Medulla oblongata (tissue), 1 donor: ENCODE measurements around the gene PDZRN3.

ENCODE experiments used
- DNase-seq: peaks from one replicate; pipeline ENCODE4 v3.0.0-alpha.2; 2015; ENCODE audit errors: extremely low spot score

PDZRN3 gene

GRCh38 chr3:73622091-73622805, 2.5 kb downstream of the PDZRN3 start:
- DNase-seq, result no peak

DNA sequence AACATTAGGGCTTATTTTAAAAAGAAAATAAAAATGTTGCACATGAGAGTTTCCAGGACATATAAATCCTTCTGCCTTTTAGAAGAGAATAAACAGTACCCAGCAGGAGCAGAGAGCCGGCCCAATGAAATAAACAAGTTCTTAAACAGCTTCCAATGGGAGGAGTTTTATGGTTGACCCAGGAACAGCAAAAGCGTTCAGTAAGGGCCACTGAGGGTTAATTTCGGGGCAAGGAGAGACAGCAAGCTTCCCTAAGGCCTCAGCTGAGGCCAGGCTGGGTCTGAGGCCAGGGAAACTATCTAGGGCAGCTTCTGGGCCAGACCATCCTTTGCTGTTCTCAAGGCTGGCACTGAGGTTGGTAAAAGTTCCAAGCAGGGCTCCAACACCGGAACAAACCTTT, 3.4 kb downstream of the PDZRN3 start:
- peak; percentile 62 for DNase-seq

DNA sequence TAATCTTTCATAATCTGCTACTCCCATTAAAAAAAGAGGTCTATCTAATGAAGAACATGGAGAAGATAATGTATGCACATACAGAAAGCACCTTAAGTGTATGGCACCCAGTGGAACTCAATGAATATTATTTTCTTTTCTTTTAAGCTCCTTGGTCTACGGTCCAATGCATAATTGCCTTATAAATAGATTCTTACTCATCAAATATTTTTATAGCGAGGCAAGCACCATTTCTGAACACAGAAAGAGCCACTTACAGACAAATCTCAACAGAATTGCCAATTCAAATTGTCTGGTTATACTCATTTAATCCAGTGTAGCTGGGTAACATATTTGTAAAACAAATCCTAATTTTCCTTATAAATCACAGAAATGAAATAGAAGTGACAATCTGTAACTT, 6.3 kb downstream of the PDZRN3 start:
- no peak for DNase-seq

DNA sequence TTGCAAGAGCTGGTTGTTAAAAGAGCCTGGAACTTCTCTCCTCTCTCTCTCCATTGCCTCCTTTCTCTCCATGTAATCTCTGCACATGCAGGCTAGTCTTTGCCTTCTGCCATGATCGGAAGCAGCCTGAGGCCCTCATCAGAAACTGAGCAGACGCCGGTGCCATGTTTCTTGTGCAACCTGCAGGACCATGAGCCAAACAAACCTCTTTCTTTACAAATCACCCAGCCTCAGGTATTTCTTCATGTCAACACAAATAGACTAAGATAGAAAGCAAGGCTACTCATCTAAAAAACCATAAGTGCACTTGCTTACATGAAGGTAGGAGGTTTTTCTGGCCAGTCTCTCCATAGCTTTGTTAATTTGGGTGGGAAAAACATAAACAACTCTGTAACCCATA, 8.7 kb downstream of the PDZRN3 start:
- DNase-seq, result no peak

DNA sequence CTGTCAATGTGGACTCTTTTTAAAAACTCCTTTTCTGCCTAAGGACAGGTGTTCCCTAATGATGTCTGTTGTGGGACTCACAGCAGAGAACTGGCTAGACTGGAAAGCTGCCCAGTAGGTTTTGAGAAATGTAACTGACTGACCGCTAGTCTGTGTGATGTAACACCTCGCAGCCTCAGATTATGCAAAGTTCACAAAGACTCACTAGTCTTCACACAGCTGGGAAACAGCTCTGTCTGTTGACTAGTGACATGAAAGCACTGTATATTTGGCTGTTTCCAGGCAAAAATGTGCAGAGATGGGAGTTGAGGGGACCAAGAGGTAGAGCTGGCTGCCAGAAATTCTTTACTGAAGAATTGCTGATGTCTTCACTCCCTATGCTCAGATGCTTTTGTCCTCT, 10.3 kb downstream of the PDZRN3 start:
- no peak for DNase-seq

GRCh38 chr3:73611176-73611575, 13.6 kb downstream of the PDZRN3 start:
- DNase-seq, result no peak

DNA sequence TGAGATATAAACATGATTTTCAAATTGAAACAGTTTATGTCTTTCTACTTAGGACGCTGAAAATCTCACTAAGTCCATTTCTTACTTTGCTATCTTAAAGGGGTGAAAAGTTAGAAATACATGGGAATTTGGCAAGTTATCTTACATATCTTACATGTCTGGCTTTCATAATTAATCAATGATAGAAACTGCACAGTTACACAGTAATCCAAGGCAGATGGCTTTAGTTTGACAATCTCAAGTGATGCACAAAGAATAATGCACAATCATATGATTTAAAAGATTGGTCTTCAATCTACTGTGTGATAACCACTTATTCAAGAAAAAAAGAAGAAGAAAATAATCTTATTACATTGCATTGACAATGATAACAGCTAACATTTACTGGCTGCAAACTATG, 14.2 kb downstream of the PDZRN3 start:
- no peak for DNase-seq

GRCh38 chr3:73609655-73610054, 15.1 kb downstream of the PDZRN3 start:
- DNase-seq, result no peak

- DNase-seq, result no peak
Observed at GRCh38 chr3:73609315-73609641, 15.5 kb downstream of the PDZRN3 start.

DNA sequence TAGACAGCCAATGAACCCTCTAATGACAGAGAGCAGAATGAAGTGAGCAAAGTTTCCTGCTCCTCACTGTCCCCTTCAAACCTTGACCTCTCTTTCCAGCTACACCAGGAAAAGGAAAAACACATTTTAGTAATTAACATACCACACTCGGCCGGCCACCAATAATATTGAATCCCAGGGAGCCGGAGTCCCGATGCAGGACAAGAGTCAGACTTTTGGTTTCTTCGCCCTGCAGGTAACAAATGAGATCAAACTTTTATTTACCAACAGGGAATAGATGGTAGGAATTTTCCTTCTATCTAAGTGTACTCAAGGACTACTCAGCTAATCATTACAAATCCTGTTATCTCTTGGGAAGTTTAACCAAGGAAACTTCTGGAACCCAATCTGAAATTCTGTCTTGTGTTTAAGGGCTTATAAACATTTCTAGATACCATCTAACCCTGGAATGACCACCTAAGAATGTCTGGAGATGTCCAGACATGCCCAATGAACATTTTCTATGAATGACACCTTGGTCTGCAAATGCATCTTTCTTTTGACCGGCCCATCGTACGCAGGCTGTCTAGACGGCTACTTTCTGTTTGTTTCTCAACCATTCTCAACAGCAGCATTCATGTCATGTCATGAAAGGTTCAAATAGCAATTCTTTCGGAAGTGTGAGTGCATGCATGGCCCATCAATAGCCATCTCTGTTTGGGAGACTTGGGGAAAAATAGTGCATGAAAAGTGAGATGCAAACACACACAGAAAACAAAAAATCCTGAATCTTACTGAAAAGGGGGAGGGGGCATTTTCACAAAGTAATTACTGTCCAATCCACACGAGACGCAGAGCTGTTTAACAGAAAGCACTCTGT, 16.1 kb downstream of the PDZRN3 start:
- no peak for DNase-seq

- DNase-seq, result no peak
Observed at GRCh38 chr3:73605861-73606260, 18.9 kb downstream of the PDZRN3 start.

DNA sequence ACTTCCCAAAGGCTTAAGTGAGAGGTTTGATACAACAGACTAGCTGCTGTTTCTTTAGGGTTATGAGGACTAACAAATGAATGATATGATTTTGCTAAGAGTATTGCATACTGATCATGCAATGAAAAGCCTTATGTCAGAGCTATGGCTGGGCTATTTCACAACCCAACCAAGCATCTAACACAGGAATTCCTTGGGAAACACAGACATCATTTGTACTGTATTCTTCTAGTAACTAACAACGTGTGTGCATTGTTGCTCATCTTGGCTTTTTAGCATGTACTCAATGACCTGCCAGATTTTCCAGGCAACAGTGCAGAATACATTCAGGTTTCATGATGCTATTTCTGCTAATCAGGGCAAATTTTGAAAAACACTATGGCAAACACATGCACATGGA, 19.3 kb downstream of the PDZRN3 start:
- DNase-seq, result no peak

GRCh38 chr3:73604451-73604850, 20.3 kb downstream of the PDZRN3 start:
- DNase-seq, result no peak

- DNase-seq, result no peak
Observed at GRCh38 chr3:73603762-73604171, 21.0 kb downstream of the PDZRN3 start.

- no peak for DNase-seq
Observed at GRCh38 chr3:73602170-73602569, 22.6 kb downstream of the PDZRN3 start.

DNA sequence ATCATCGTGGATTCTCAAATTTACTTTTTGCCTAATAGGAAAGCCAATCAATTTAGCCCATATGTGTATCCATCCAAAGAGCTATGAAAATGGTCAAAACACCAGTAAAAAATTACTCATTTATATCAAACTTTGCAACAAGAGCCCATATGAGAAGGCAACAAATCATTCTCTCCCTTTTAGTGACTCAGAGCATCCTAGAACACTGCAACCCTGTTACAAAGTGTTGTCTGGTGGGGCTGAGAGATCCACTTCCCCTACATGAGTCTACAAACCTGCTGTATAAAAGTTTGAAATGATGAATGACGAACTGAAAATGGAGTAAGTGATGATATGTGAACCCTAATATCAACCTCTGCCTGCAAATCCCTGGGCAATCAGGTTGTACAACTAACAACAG, 23.3 kb downstream of the PDZRN3 start:
- no peak for DNase-seq

- no peak for DNase-seq
Observed at GRCh38 chr3:73601011-73601410, 23.7 kb downstream of the PDZRN3 start.

- no peak for DNase-seq
Observed at GRCh38 chr3:73600293-73600938, 24.3 kb downstream of the PDZRN3 start.

GRCh38 chr3:73599605-73600004, 25.1 kb downstream of the PDZRN3 start:
- no peak for DNase-seq

GRCh38 chr3:73597476-73597875, 27.3 kb downstream of the PDZRN3 start:
- DNase-seq, result no peak

DNA sequence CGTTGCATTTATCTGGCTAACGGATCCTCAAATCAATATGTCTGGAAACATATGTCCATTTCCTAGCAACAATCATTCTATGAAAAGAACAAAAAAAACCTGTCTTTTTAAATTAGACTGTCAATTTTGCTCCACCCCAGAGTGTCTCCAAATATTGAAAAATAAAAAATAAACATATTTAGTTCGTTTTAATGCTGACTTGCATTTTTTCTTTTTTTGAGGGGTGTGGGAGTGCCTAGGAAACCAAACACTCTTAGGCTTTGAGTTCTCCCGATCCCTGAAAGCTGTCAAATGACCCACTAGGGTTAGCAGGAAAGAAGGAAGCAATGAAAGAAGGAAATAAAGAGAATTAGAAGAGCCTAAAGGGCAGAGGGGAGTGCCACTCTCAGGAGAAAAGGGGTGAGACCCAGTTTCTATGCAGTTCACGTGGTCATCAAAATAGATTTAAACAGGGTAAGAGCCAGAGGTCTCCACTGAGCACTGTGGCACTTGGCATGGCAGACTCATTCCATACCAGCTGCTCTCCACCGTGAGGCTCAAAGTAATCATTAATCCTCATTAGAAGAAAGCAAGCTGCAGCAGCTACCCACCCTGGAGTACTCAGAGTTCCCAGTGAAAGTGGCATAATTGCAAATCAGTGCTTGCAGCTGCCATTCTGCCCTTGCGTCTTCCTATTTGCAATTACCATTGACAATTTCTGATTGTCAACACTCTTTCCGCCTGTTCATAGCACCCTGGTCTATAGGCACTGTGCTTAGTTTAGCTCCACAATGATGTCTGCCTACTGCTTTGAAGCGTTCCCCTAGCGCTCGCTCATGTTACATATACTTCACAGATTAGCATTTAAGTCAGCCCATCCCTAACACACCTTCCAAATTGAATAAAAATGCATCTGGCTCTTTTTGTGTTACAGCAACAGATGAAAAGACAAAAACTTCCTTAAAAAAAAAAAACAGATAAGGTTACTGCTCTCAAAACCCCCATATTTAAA, 32.3 kb downstream of the PDZRN3 start:
- DNase-seq, result no peak
